Measurements from ENCODE around the gene SPHK1. TPM values are rescaled to one million over a fixed set of nuclear protein-coding genes. Genes with fewer than 3 reads are reported as not detected.

Gene SPHK1
- total RNA-seq, 1 experiment from 2014 or later = 7.7 TPM

- H3K27ac Mint-ChIP-seq (ENCODE audit: unreplicated experiment) = no peak overlapping the region
- no peaks in the 10 kb centered on the region for H3K9me3 Mint-ChIP-seq (ENCODE audit: unreplicated experiment)
- intact Hi-C loops (cut with micrococcal nuclease; ENCODE audit: unreplicated experiment) = no loop called here
- BruUV-seq (replicated peaks) = no TSS peak
- no peak for DNase-seq
- no peaks in the 10 kb centered on the region for H3K36me3 Mint-ChIP-seq (ENCODE audit: insufficient read depth, unreplicated experiment)
- no peaks in the 10 kb centered on the region for H3K27me3 Mint-ChIP-seq (ENCODE audit: insufficient read depth, unreplicated experiment)
- peaks cover 6% of the 10 kb centered on the region for H3K4me1 Mint-ChIP-seq (ENCODE audit: low read depth, unreplicated experiment)
- no peak overlapping the region for H3K4me3 Mint-ChIP-seq (ENCODE audit: unreplicated experiment)
- CTCF ChIA-PET = no interaction called here
- Histone ChIP-seq H3K9me3 (no peaks in the 10 kb centered on the region), H3K4me3 (ENCODE audit: low read depth, low read length) (no peak overlapping the region), H3K4me1 (no peaks in the 10 kb centered on the region), H3K36me3 (ENCODE audit: control insufficient read depth, insufficient read depth, low read length) (no peaks in the 10 kb centered on the region), H3K27me3 (replicated peaks; ENCODE audit: control insufficient read depth, insufficient read depth, low read length) (no peaks in the 10 kb centered on the region)
- POLR2A ChIA-PET = interaction anchor here (0.6 kb wide), 1 partner anchor 13 kb away, joined by 3 read pairs; no protein-coding TSS in a partner anchor
- TF ChIP-seq CTCF (IDR thresholded peaks at IDR 0.05; ENCODE audit: insufficient read depth in 1 of 2, low read depth in 1 of 2, low read length in 1 of 2, severe bottlenecking in 1 of 2, unreplicated experiment in 1 of 2) = no peak
Observed at GRCh38 chr17:76432004-76432403, 47.6 kb downstream of the SPHK1 start.

GRCh38 chr17:76432712-76433336 lies 48.4 kb downstream of the SPHK1 start:
- Mint-ChIP-seq H3K27me3 (ENCODE audit: insufficient read depth, unreplicated experiment) (no peaks in the 10 kb centered on the region), H3K27ac (ENCODE audit: unreplicated experiment) (no peak overlapping the region), H3K4me3 (ENCODE audit: unreplicated experiment) (no peak overlapping the region), H3K36me3 (ENCODE audit: insufficient read depth, unreplicated experiment) (no peaks in the 10 kb centered on the region), H3K9me3 (ENCODE audit: unreplicated experiment) (no peaks in the 10 kb centered on the region), H3K4me1 (ENCODE audit: low read depth, unreplicated experiment) (peaks cover 6% of the 10 kb centered on the region)
- no peak overlapping the region for H3K4me3 ChIP-seq (ENCODE audit: low read depth, low read length)
- H3K27me3 ChIP-seq (replicated peaks; ENCODE audit: control insufficient read depth, insufficient read depth, low read length) = no peaks in the 10 kb centered on the region
- peak; percentile 41 to 46 for TF ChIP-seq CTCF (IDR thresholded peaks at IDR 0.05; ENCODE audit: insufficient read depth in 1 of 2, low read depth in 1 of 2, low read length in 1 of 2, severe bottlenecking in 1 of 2, unreplicated experiment in 1 of 2)
- BruUV-seq (replicated peaks) = no TSS peak
- H3K4me1 ChIP-seq = no peaks in the 10 kb centered on the region
- intact Hi-C loops (cut with micrococcal nuclease; ENCODE audit: unreplicated experiment) = no loop called here
- H3K36me3 ChIP-seq (ENCODE audit: control insufficient read depth, insufficient read depth, low read length) = no peaks in the 10 kb centered on the region
- ChIA-PET CTCF (no interaction called here), POLR2A (no interaction called here)
- peak in 1 of 2 experiments; percentile 18 for DNase-seq
- no peaks in the 10 kb centered on the region for H3K9me3 ChIP-seq

GRCh38 chr17:76433693-76434092 lies 49.3 kb downstream of the SPHK1 start:
- no peaks in the 10 kb centered on the region for H3K36me3 ChIP-seq (ENCODE audit: control insufficient read depth, insufficient read depth, low read length)
- intact Hi-C loops (cut with micrococcal nuclease; ENCODE audit: unreplicated experiment) = no loop called here
- CTCF ChIA-PET = no interaction called here
- no peaks in the 10 kb centered on the region for H3K9me3 ChIP-seq
- no peak overlapping the region for H3K4me3 Mint-ChIP-seq (ENCODE audit: unreplicated experiment)
- no peak for TF ChIP-seq CTCF (IDR thresholded peaks at IDR 0.05; ENCODE audit: insufficient read depth in 1 of 2, low read depth in 1 of 2, low read length in 1 of 2, severe bottlenecking in 1 of 2, unreplicated experiment in 1 of 2)
- POLR2A ChIA-PET = no interaction called here
- H3K4me1 Mint-ChIP-seq (ENCODE audit: low read depth, unreplicated experiment) = peaks cover 13% of the 10 kb centered on the region
- H3K4me1 ChIP-seq = no peaks in the 10 kb centered on the region
- no peak overlapping the region for H3K27ac Mint-ChIP-seq (ENCODE audit: unreplicated experiment)
- no peak overlapping the region for H3K4me3 ChIP-seq (ENCODE audit: low read depth, low read length)
- DNase-seq = no peak
- no peaks in the 10 kb centered on the region for H3K9me3 Mint-ChIP-seq (ENCODE audit: unreplicated experiment)
- no peaks in the 10 kb centered on the region for H3K27me3 Mint-ChIP-seq (ENCODE audit: insufficient read depth, unreplicated experiment)
- no peaks in the 10 kb centered on the region for H3K36me3 Mint-ChIP-seq (ENCODE audit: insufficient read depth, unreplicated experiment)
- BruUV-seq (replicated peaks) = no TSS peak
- no peaks in the 10 kb centered on the region for H3K27me3 ChIP-seq (replicated peaks; ENCODE audit: control insufficient read depth, insufficient read depth, low read length)
